OCI-LY1 (cell line): ENCODE results near the gene STEAP1B.

Experiments used
- CTCF ChIP-seq: fragments of 200-600 bp; sonication (generic), shearing (Covaris generic); IDR thresholded peaks from 2 replicates; pipeline ENCODE4 v1.5.1; 2017; ENCODE audit warnings: mild to moderate bottlenecking, antibody characterized with exemption, low read length, moderate library complexity, mixed read lengths
- EZH2 ChIP-seq: fragments of 200-600 bp; sonication (generic), shearing (Covaris generic); IDR thresholded peaks from 2 replicates; pipeline ENCODE4 v1.8.0; 2017; ENCODE audit warnings: borderline replicate concordance, mixed run types, mild to moderate bottlenecking, antibody characterized with exemption, low read length, moderate library complexity, mixed read lengths

- no peak for TF ChIP-seq CTCF
- TF ChIP-seq EZH2 = no peak
Measured at GRCh38 chr7:22386865-22387264, 113.1 kb downstream of the STEAP1B start.
